ENCODE results near the gene PIK3CB.

DNA sequence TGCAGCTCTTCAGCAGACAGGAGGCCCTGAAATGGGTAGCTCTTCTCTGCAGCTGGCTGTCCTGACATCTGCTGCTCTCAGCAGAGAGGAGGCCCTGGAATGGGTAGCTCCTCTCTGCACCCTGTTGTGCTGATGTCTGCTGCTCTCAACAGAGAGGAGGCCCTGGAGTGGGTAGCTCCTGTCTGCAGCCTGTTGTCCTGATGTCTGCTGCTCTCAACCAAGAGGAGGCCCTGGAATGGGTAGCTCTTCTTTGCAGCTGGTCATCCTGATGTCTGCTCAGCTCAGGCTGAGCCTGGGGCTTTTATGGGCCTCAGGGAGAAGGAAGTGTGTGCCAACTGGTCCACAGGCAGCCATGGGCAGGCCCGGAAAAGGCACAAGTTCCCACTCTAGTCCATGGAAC lies 66.6 kb downstream of the PIK3CB start:
- TF ChIP-seq POLR2A (IDR thresholded peaks at IDR 0.05; ENCODE audit: extremely low read depth, insufficient read length) (no peak), MAX (IDR thresholded peaks at IDR 0.05; ENCODE audit: low read depth, low read length) (no peak), MYC (IDR thresholded peaks at IDR 0.05; ENCODE audit: low read depth, low read length) (no peak)
- TF ChIP-seq, protein P1, sequence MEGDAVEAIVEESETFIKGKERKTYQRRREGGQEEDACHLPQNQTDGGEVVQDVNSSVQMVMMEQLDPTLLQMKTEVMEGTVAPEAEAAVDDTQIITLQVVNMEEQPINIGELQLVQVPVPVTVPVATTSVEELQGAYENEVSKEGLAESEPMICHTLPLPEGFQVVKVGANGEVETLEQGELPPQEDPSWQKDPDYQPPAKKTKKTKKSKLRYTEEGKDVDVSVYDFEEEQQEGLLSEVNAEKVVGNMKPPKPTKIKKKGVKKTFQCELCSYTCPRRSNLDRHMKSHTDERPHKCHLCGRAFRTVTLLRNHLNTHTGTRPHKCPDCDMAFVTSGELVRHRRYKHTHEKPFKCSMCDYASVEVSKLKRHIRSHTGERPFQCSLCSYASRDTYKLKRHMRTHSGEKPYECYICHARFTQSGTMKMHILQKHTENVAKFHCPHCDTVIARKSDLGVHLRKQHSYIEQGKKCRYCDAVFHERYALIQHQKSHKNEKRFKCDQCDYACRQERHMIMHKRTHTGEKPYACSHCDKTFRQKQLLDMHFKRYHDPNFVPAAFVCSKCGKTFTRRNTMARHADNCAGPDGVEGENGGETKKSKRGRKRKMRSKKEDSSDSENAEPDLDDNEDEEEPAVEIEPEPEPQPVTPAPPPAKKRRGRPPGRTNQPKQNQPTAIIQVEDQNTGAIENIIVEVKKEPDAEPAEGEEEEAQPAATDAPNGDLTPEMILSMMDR (IDR thresholded peaks at IDR 0.05; ENCODE audit: low read depth, low read length): no peak

Measured in NB4 (cell line).